H1 (cell line): ENCODE measurements around the gene BICD1. TPM values are rescaled to one million over a fixed set of nuclear protein-coding genes. Genes with fewer than 3 reads are reported as not detected.

ENCODE experiments used
- CEBPB ChIP-seq: IDR thresholded peaks from 2 replicates; pipeline ENCODE4 v1.6.1; 2012; ENCODE audit warnings: low read depth, low read length
- CTBP2 ChIP-seq: IDR thresholded peaks from 2 replicates; pipeline ENCODE4 v1.7.0; 2011; ENCODE audit warnings: borderline replicate concordance, mild to moderate bottlenecking, moderate library complexity, mixed read lengths, low read length; ENCODE audit not compliant: insufficient read depth, insufficient read length
- EP300 ChIP-seq, 2 experiments: IDR thresholded peaks; 1 replicate in 1 of 2; 2 replicates in 1 of 2; pipeline ENCODE4 v1.6.1; 2011 to 2012; ENCODE audit warnings: low read depth in 2 of 2, low read length in 2 of 2, mild to moderate bottlenecking in 2 of 2, borderline replicate concordance in 1 of 2, inconsistent platforms in 1 of 2, moderate library complexity in 1 of 2
- HDAC6 ChIP-seq: IDR thresholded peaks from one replicate; pipeline ENCODE4 v1.7.1; 2012; ENCODE audit warnings: low read depth, mild to moderate bottlenecking, inconsistent platforms, low read length, moderate library complexity
- RXRA ChIP-seq: IDR thresholded peaks from 2 replicates; pipeline ENCODE4 v1.6.1; 2011; ENCODE audit warnings: low read depth, mild to moderate bottlenecking, low read length, moderate library complexity; ENCODE audit not compliant: insufficient read depth
- SIN3A ChIP-seq, 2 experiments: IDR thresholded peaks in 1 of 2; conservative IDR thresholded peaks in 1 of 2; 2 replicates each; pipeline ENCODE4 v1.6.1; 2011 to 2012; ENCODE audit warnings: low read length in 2 of 2, improper control_type of control experiment in 1 of 2, low read depth in 1 of 2, mild to moderate bottlenecking in 1 of 2
- SIX5 ChIP-seq: IDR thresholded peaks from 2 replicates; pipeline ENCODE4 v1.6.1; 2011; ENCODE audit warnings: mild to moderate bottlenecking, low read depth, low read length
- SP1 ChIP-seq: IDR thresholded peaks from 2 replicates; pipeline ENCODE4 v1.6.1; 2011; ENCODE audit warnings: low read depth, low read length
- TBP ChIP-seq: IDR thresholded peaks from 2 replicates; pipeline ENCODE4 v1.6.1; 2011; ENCODE audit warnings: low read depth, low read length, improper control_type of control experiment
- TCF12 ChIP-seq: IDR thresholded peaks from 2 replicates; pipeline ENCODE4 v1.6.1; 2011; ENCODE audit warnings: low read depth, mild to moderate bottlenecking, low read length
- USF2 ChIP-seq: IDR thresholded peaks from 2 replicates; pipeline ENCODE4 v1.6.1; 2011; ENCODE audit warnings: low read length, improper control_type of control experiment
- polyA plus RNA-seq, 7 experiments: library from polyadenylated mRNA; depleted of rRNA in 3 of 7; stranded (reverse) in 5 of 7; unstranded in 2 of 7; fragments of >200 nt in 5 of 7; fragments of 200-250 nt in 2 of 7; gene quantifications; 1 replicate in 5 of 7; 2 replicates in 1 of 7; 4 replicates in 1 of 7; pipeline versions ENCODE4 v1.2.1 to v1.2.3, GENCODE V29; 2011 to 2013; ENCODE audit warnings: missing spikeins in 2 of 7, mixed read lengths in 2 of 7
- total RNA-seq: library from RNA; stranded (reverse); fragmentation: NEBNext Ultra II Directional; extraction: Animal tissue kit (Norgen Biotek cat#: 25700); gene quantifications from 2 replicates; pipeline ENCODE4 v1.2.1, GENCODE V29; 2021

The BICD1 gene
- total and polyA plus RNA-seq, 2 of the 8 experiments (the other 6 are each of a cell fraction or from before 2014, with no cell fraction given) = 34.1 to 58.4 TPM

GRCh38 chr12:32211900-32212156 lies 105.2 kb downstream of the BICD1 start (continued):
- TF ChIP-seq TBP (no peak), HDAC6 (no peak), SIX5 (no peak), USF2 (no peak), SP1 (no peak), EP300 (IDR thresholded peaks at IDR 0.05; ENCODE audit: borderline replicate concordance in 1 of 2, low read depth in 2 of 2, low read length in 2 of 2) (no peak), RXRA (no peak), TCF12 (no peak), CEBPB (no peak), CTBP2 (no peak), SIN3A (conservative IDR thresholded peaks at IDR 0.05 in 1 of 2, IDR thresholded peaks at IDR 0.05 in 1 of 2; ENCODE audit: low read depth in 1 of 2, low read length in 2 of 2) (no peak)
- TF ChIP-seq, all 59 proteins: peak for 0
